NB4 (cell line): ENCODE results near the gene FNDC1.

Experiments
- DNase-seq: peaks from one replicate; pipeline ENCODE4 v3.0.0; 2010; ENCODE audit warnings: low read depth
- H3K4me3 ChIP-seq: one replicate; pipeline ENCODE4 v1.5.1; 2011; ENCODE audit warnings: mild to moderate bottlenecking, low read depth, low read length, moderate library complexity
- MAX ChIP-seq: IDR thresholded peaks from 2 replicates; pipeline ENCODE4 v1.6.1; 2011; ENCODE audit warnings: low read depth, low read length
- MYC ChIP-seq: IDR thresholded peaks from 2 replicates; pipeline ENCODE4 v1.6.1; 2011; ENCODE audit warnings: low read depth, low read length
- POLR2A ChIP-seq: IDR thresholded peaks from 2 replicates; pipeline ENCODE4 v1.6.1; 2011; ENCODE audit warnings: mild to moderate bottlenecking; ENCODE audit not compliant: insufficient read length; ENCODE audit errors: extremely low read depth
- TF ChIP-seq, protein P1 (sequence below): IDR thresholded peaks from one replicate; pipeline ENCODE4 v1.5.1; 2012; ENCODE audit warnings: low read depth, low read length

FNDC1 gene

DNA sequence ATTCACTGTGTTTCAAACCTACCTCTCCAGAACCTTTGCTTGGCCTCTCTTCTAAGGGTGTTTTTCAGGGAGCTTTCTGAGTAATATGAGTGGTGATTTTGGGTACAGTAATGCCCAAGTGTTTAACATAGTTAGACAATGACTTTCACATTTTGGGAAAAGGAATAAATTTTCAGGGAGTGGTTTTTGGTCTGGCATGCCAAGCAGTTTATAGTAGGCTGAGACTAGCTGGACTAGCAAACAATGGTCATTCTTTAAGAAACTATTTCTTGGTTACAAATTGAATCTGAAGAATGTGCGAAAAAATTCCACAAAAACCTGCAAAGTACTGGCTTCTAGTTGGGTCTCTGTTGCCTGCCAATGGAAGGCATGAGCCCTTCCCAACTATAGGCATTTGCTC is 15.4 kb downstream of the FNDC1 start:
- DNase-seq: no peak
- TF ChIP-seq POLR2A (no peak), MAX (no peak), MYC (no peak)
- TF ChIP-seq, protein P1, sequence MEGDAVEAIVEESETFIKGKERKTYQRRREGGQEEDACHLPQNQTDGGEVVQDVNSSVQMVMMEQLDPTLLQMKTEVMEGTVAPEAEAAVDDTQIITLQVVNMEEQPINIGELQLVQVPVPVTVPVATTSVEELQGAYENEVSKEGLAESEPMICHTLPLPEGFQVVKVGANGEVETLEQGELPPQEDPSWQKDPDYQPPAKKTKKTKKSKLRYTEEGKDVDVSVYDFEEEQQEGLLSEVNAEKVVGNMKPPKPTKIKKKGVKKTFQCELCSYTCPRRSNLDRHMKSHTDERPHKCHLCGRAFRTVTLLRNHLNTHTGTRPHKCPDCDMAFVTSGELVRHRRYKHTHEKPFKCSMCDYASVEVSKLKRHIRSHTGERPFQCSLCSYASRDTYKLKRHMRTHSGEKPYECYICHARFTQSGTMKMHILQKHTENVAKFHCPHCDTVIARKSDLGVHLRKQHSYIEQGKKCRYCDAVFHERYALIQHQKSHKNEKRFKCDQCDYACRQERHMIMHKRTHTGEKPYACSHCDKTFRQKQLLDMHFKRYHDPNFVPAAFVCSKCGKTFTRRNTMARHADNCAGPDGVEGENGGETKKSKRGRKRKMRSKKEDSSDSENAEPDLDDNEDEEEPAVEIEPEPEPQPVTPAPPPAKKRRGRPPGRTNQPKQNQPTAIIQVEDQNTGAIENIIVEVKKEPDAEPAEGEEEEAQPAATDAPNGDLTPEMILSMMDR: no peak
- no peak overlapping the region for H3K4me3 ChIP-seq

DNA sequence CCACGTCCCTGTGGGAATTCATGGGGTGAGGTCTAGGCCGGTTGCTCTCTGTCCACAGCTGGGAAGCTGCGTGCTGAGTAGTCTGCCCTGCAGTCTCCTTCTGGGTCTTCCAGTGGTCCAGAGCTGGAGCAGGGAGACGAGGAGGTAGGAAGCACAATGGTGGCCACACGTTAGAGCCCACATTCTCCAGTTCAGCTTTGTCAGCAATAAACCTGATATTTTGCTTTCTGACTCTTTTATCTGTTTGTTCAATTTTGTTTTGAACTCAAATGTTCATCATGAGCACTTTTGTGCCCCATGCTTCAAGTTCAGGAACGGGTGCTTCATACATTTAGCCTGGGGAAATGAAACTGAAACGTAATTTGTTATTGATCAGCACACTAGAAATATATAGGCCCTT is 21.3 kb downstream of the FNDC1 start:
- H3K4me3 ChIP-seq: no peak overlapping the region
- DNase-seq: no peak
- TF ChIP-seq, protein P1: no peak
- TF ChIP-seq MAX (no peak), POLR2A (no peak), MYC (no peak)

DNA sequence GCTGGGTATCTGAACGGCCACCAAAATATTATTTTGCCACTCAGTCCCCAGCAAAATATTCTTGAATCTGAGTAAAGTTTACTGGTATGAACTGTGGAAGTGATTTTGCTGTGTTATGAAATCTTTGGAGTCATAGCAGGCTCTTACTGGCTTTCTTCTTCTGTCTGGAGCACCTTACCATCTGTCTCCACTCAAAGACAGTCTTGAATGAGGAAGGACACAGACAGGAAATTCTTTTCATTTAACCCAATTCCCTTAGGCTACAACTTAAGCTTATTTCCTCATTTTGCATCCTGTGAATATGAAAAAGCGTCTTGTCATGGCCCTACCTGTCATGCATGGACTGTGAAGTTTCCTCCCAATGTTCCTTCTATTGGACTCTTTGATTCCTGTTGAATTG is 24.7 kb downstream of the FNDC1 start:
- peak; percentile 31 for DNase-seq
- TF ChIP-seq MAX (no peak), POLR2A (no peak), MYC (no peak)
- TF ChIP-seq, protein P1: no peak
- no peak overlapping the region for H3K4me3 ChIP-seq

DNA sequence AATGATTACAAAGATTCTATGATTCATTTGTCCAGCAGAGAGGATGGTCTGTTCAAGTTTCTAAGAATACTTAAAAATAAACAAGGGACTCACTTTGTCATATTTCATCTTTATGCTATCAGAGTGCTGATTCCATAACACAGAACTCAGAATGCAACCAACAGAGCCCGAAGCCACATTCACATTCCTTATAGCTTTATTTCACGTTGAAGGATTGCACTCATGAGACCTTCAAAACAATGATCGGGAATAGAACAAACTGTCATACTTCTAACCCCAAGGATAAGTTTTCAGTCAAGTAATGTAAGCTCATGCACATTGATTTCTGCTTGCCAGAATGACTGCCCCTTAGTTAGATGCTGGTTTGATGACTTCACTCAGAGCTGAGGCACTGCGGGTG is 25.2 kb downstream of the FNDC1 start:
- H3K4me3 ChIP-seq: no peak overlapping the region
- no peak for DNase-seq
- TF ChIP-seq, protein P1: no peak
- TF ChIP-seq MAX (no peak), MYC (no peak), POLR2A (no peak)

DNA sequence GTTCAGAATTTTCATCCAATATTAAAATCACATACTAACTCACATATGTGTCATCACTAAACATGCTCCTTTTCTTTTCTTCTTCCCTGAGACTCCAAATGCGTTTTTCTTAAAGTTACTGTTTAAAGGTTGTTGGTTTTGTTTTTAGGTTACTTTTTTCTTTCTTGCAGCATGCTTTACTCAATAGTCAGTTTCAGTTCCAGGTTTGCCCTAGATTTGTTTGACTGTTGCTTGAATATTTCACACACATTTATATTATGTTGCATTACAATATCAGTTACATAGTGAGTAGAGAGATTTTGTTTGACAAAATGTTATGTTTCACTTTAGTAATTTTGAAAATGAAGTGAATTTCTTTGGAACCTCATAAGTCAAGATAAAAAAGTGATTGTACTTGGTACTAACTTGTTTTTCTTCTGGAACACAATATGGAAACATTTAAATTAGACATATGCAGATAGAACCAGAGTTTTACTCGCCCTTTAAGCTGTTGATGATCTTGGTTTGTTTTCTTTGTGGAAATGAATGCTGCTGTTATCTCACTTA is 27.3 kb downstream of the FNDC1 start:
- no peak overlapping the region for H3K4me3 ChIP-seq
- no peak for TF ChIP-seq MYC
- TF ChIP-seq, protein P1: no peak
- TF ChIP-seq POLR2A: no peak
- no peak for TF ChIP-seq MAX
- DNase-seq: no peak

DNA sequence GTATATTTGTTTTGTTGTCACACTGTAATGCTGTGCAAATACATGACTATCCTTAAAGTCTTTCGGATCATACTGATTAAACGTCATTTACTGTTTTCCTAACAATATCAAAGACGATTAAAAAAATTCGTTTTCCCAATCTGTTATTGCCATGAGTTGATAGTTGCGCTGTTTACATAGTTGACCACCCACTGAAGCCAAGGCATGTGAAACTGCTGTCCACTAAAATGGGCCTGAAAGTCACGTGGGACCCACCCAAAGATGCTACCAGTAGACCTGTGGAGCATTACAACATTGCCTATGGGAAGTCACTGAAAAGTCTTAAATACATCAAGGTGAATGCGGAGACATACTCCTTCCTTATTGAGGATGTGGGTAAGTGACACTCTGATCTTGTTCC is 28.1 kb downstream of the FNDC1 start:
- TF ChIP-seq POLR2A (no peak), MAX (no peak), MYC (no peak)
- TF ChIP-seq, protein P1: no peak
- no peak for DNase-seq
- no peak overlapping the region for H3K4me3 ChIP-seq
